ENCODE results near the gene LAMP1.

Gene LAMP1

DNA sequence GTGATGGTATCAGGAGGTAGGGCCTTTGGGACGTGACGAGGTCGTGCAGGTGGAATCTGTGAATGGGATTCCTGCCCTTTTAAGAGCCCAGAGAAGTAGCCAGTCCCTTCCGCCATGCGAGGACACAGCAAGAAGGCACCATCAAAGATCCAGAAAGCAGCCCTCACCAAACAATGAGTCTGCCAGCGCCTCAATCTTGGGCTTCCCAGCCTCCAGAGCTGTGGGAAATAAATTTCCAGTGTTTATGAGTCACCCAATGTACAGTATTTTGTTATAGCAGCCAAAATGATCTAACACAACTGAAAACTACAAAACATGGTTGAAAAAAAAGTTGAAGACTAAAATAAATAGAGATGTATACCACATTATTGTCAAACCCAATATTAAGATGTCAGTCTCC, 16.9 kb upstream of the LAMP1 start:
- TF ChIP-seq, protein P1, sequence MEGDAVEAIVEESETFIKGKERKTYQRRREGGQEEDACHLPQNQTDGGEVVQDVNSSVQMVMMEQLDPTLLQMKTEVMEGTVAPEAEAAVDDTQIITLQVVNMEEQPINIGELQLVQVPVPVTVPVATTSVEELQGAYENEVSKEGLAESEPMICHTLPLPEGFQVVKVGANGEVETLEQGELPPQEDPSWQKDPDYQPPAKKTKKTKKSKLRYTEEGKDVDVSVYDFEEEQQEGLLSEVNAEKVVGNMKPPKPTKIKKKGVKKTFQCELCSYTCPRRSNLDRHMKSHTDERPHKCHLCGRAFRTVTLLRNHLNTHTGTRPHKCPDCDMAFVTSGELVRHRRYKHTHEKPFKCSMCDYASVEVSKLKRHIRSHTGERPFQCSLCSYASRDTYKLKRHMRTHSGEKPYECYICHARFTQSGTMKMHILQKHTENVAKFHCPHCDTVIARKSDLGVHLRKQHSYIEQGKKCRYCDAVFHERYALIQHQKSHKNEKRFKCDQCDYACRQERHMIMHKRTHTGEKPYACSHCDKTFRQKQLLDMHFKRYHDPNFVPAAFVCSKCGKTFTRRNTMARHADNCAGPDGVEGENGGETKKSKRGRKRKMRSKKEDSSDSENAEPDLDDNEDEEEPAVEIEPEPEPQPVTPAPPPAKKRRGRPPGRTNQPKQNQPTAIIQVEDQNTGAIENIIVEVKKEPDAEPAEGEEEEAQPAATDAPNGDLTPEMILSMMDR (IDR thresholded peaks at IDR 0.05; ENCODE audit: extremely low read depth, insufficient read depth, missing control alignments) = no peak
- in situ Hi-C loops (cut with MboI; ENCODE audit: low pct_unique_long_range_greater_than_20kb, low sequenced_read_pairs, unreplicated experiment) = no loop called here
- DNase-seq (ENCODE audit: low spot score) = no peak

DNA sequence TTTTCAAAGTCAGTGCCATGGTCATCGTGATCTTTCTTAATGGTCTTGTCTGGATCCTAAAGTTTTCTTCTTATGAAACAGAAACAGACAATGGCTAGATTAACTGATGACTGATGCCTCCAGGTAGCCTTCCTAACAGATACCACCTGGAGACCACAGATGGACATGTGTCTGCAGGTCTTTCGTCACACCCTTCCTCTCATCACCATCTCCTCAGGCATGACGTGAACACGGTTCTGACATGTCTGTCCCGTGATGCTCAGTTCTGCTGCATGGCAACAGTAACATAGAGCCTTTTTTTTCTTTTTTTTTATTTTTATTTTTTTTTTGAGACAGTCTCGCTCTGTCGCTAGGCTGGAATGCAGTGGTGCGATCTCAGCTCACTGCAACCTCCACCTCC, 13.1 kb upstream of the LAMP1 start:
- TF ChIP-seq, protein P1 (IDR thresholded peaks at IDR 0.05; ENCODE audit: extremely low read depth, insufficient read depth, missing control alignments) = no peak
- in situ Hi-C loops (cut with MboI; ENCODE audit: low pct_unique_long_range_greater_than_20kb, low sequenced_read_pairs, unreplicated experiment) = no loop called here
- DNase-seq (ENCODE audit: low spot score) = no peak

DNA sequence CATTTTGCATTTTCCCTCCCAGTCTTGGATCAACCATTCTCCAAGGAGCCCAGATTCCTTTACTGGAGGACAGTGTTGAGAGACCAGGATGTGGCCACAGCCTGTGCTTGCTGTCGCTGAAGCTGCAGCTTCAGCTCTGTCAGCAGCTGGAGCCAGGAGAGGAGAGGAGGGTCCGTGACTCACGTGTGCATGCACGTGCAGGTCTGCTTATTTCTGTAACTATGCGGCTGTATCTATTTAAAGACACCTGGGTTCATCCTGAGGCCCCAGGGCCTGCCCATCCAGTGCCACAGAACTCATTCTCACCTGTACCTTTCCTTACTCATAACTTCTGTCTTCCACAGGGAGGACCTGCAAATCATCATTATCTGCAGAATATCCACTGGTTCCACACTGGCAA, 8.2 kb upstream of the LAMP1 start:
- in situ Hi-C loops (cut with MboI; ENCODE audit: low pct_unique_long_range_greater_than_20kb, low sequenced_read_pairs, unreplicated experiment) = no loop called here
- TF ChIP-seq, protein P1 (IDR thresholded peaks at IDR 0.05; ENCODE audit: extremely low read depth, insufficient read depth, missing control alignments) = no peak

DNA sequence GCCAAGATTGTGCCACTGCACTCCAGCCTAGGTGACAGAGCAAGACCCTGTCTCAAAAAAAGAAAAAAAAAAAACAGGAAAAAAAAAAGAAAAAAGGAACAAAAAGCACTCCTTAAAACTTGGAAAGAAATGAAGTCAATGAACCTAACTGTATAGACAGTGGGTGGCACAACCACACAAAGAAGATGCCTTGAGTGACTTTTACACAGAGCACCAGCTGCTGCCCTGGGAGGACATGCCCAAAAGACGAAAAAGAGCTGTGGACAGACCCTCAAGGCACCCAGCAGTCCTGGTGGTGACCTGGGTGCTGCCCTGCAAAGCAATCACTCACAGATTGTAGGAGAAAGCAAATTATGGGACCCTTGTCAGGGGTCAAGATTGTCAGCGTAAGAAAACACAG, 5.9 kb upstream of the LAMP1 start:
- no peak for DNase-seq (ENCODE audit: low spot score)
- in situ Hi-C loops (cut with MboI; ENCODE audit: low pct_unique_long_range_greater_than_20kb, low sequenced_read_pairs, unreplicated experiment) = no loop called here
- TF ChIP-seq, protein P1 (IDR thresholded peaks at IDR 0.05; ENCODE audit: extremely low read depth, insufficient read depth, missing control alignments) = no peak

More for the DNA sequence above, 8.2 kb upstream of the LAMP1 start:
- DNase-seq (ENCODE audit: low spot score) = no peak

DNA sequence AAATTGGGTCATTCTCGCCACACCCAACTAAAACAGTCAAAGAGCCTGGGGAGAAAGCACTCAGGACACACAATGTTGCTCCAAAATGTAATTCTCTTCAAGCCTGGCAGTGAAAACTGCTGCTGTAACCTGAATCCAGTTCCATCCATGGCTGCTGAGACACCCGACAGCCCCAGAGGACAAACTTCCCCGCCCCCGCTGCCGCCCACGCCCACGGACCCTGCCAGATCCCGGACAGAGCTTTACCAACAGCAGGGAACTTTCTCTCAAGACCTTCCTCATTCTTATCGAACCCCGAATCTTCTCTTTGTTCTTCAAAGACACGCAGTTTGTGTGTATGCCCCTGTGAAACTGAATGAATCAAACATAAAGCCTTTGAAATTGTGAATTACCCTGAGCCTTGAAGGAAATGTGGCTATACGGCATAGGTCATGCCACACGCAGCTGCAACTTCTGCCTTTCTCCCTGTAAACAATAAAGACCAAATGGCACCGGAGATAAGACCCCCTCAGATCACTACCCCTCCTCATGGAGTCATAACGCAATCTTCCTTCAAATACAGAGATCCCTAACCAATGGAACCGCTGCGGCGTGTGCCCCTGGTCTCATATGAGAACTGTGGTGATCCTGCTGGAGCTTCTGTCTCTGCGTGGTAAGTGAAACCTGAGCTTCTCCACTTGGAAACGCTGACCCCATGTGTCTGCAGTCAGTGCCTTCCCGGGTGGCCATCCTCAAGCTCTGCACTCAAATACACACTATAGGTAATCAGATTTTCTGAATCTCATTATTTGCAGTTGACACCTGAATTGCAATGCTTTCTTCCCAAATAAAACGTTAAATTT, 4.8 kb upstream of the LAMP1 start:
- DNase-seq (ENCODE audit: low spot score) = no peak
- TF ChIP-seq, protein P1 (IDR thresholded peaks at IDR 0.05; ENCODE audit: extremely low read depth, insufficient read depth, missing control alignments) = no peak
- in situ Hi-C loops (cut with MboI; ENCODE audit: low pct_unique_long_range_greater_than_20kb, low sequenced_read_pairs, unreplicated experiment) = no loop called here

DNA sequence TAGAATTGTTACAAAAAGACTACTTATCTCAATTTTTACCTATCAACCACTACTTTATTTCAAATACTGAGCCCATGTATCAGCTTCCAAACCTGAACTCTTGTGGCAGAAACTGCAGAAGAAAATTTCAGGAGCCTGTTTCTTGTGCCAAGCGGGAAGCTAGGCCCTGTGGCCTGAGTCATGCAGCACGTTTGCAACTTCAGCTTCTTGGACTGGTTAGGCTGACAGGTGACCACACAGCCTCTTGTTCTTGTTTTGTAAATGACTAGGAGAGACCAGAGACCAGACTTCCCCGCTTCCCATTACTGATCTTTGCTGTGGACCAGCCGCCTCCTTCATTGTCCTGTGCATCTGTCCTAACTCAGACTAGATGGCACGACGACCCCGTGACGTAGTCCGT, 3.4 kb upstream of the LAMP1 start:
- TF ChIP-seq, protein P1 (IDR thresholded peaks at IDR 0.05; ENCODE audit: extremely low read depth, insufficient read depth, missing control alignments) = no peak
- in situ Hi-C loops (cut with MboI; ENCODE audit: low pct_unique_long_range_greater_than_20kb, low sequenced_read_pairs, unreplicated experiment) = no loop called here
- DNase-seq (ENCODE audit: low spot score) = no peak

All from GM13977 (cell line).